HL-60 (cell line): ENCODE results near the gene SULT1A2.
"Not testable (repeated sequence)": the region's sequence is repeated elsewhere in the genome, so short reads cannot be mapped to it uniquely, and the experiment has no call there.

Experiments
- DNase-seq, 2 experiments: peaks; one replicate each; pipeline ENCODE4 v3.0.0-alpha.2; 2010 to 2020; ENCODE audit warnings: low read depth in 1 of 2, low spot score in 1 of 2
- H3K27ac ChIP-seq: fragments of 250-450 bp; sonication (Bioruptor Pico); replicated peaks from 2 replicates; pipeline ENCODE4 v1.5.1; 2020; ENCODE audit warnings: mild to moderate bottlenecking, moderate library complexity
- H3K27me3 ChIP-seq: fragments of 250-450 bp; sonication (Bioruptor Pico); 2 replicates; pipeline ENCODE4 v1.5.1; 2021; ENCODE audit warnings: mild to moderate bottlenecking, moderate library complexity; ENCODE audit not compliant: insufficient read depth, poor library complexity, severe bottlenecking
- H3K4me3 ChIP-seq: replicated peaks from 2 replicates; pipeline ENCODE4 v1.5.1; 2011; ENCODE audit warnings: mild to moderate bottlenecking, control low read depth, low read length; ENCODE audit not compliant: insufficient read depth
- CTCF ChIP-seq: IDR thresholded peaks from one replicate; pipeline ENCODE4 v1.5.1; 2011; ENCODE audit warnings: low read length, control low read depth, inconsistent platforms; ENCODE audit not compliant: insufficient read depth
- GABPA ChIP-seq: IDR thresholded peaks from 2 replicates; pipeline ENCODE4 v1.6.1; 2012; ENCODE audit warnings: low read depth
- POLR2AphosphoS5 ChIP-seq: IDR thresholded peaks from 2 replicates; pipeline ENCODE4 v1.6.1; 2012; ENCODE audit warnings: low read depth
- SPI1 ChIP-seq: IDR thresholded peaks from 2 replicates; pipeline ENCODE4 v1.6.1; 2012; ENCODE audit warnings: low read depth, mild to moderate bottlenecking, borderline replicate concordance
- TF ChIP-seq, protein P1 (sequence below): IDR thresholded peaks from 2 replicates; pipeline ENCODE4 v1.6.1; 2012; ENCODE audit warnings: low read depth; ENCODE audit not compliant: insufficient replicate concordance

Gene SULT1A2

GRCh38 chr16:28569021-28569420 is 27.8 kb downstream of the SULT1A2 start:
- no peaks in the 10 kb centered on the region for H3K27me3 ChIP-seq
- TF ChIP-seq CTCF: no peak
- no peak for TF ChIP-seq GABPA
- TF ChIP-seq, protein P1, sequence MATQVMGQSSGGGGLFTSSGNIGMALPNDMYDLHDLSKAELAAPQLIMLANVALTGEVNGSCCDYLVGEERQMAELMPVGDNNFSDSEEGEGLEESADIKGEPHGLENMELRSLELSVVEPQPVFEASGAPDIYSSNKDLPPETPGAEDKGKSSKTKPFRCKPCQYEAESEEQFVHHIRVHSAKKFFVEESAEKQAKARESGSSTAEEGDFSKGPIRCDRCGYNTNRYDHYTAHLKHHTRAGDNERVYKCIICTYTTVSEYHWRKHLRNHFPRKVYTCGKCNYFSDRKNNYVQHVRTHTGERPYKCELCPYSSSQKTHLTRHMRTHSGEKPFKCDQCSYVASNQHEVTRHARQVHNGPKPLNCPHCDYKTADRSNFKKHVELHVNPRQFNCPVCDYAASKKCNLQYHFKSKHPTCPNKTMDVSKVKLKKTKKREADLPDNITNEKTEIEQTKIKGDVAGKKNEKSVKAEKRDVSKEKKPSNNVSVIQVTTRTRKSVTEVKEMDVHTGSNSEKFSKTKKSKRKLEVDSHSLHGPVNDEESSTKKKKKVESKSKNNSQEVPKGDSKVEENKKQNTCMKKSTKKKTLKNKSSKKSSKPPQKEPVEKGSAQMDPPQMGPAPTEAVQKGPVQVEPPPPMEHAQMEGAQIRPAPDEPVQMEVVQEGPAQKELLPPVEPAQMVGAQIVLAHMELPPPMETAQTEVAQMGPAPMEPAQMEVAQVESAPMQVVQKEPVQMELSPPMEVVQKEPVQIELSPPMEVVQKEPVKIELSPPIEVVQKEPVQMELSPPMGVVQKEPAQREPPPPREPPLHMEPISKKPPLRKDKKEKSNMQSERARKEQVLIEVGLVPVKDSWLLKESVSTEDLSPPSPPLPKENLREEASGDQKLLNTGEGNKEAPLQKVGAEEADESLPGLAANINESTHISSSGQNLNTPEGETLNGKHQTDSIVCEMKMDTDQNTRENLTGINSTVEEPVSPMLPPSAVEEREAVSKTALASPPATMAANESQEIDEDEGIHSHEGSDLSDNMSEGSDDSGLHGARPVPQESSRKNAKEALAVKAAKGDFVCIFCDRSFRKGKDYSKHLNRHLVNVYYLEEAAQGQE: no peak
- no peak for TF ChIP-seq POLR2AphosphoS5
- no peak for TF ChIP-seq SPI1
- DNase-seq: no peak
- H3K27ac ChIP-seq: no peak overlapping the region
- H3K4me3 ChIP-seq: no peak overlapping the region

DNA sequence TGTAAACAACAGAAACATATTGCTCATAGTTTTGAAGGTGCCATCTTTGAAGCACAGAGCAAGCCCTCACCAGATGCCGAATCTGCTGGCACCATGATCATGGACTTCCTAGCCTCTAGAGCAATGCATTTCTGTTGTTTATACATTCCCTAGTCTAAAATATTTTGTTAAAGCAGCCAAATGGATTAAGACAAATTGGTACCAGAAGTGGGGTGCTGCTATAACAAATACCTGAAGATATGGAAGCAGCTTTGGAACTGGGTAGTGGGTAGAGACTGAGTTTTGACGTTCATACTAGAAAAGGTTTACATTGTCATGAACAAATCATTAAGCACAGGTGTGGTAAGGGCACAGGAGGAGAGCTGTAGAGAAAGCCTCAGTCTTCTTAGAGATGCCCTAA is 29.6 kb downstream of the SULT1A2 start:
- no peak for TF ChIP-seq GABPA
- TF ChIP-seq, protein P1: no peak
- TF ChIP-seq POLR2AphosphoS5: no peak
- no peak for TF ChIP-seq SPI1
- no peak for TF ChIP-seq CTCF
- Histone ChIP-seq H3K27me3 (no peaks in the 10 kb centered on the region), H3K4me3 (no peak overlapping the region), H3K27ac (no peak overlapping the region)
- DNase-seq: no peak

- not testable (repeated sequence) for DNase-seq, H3K27ac ChIP-seq, H3K4me3 ChIP-seq, H3K27me3 ChIP-seq
These were observed 30.5 kb downstream of the SULT1A2 start for GRCh38 chr16:28566233-28566925.

GRCh38 chr16:28563218-28563617 is 33.6 kb downstream of the SULT1A2 start:
- TF ChIP-seq POLR2AphosphoS5 (no peak), SPI1 (no peak), GABPA (no peak), CTCF (no peak)
- TF ChIP-seq, protein P1: no peak
- no peak for DNase-seq

More at GRCh38 chr16:28563218-28563617, 33.6 kb downstream of the SULT1A2 start:
- Histone ChIP-seq H3K4me3 (no peak overlapping the region), H3K27me3 (no peaks in the 10 kb centered on the region), H3K27ac (no peak overlapping the region)
